Measurements from ENCODE around the gene ZNF740.

DNA sequence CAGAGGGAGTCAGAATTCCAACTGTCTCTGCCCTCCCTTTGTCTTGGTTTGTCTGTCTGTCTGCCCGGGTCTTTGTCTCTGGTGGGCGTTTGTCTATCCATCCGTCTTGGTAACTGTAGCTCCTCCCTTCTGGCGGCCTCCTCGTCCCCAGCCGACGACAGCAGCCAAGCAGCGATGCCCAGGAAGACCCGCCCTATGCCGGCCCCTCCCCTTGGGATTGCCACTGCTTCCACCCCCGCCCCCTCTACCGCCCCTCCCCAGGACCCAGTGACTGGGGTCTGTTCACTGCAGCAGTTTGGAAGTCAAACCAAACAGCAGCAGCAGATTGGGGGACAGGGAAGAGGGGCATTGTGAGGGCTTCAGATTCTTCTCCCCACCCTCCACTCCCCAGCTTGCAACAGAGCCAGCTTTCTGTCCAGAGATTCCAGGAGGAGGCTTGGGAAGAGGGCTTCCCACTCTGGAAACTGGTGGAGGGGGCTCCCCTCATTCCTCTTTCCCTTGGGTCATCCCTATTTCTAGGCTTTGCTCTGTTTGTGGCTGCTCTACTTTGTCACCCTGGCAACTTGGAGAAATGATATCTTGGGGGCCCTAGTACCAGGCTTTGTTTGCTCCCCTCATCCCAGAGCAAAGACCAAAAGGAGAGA is 53.9 kb downstream of the ZNF740 start:
- TF ChIP-seq EZH2phosphoT487 (IDR thresholded peaks at IDR 0.05; ENCODE audit: insufficient read depth, low read depth) (no peak), EZH2 (IDR thresholded peaks at IDR 0.05; ENCODE audit: insufficient read depth, poor library complexity, severe bottlenecking) (no peak)

Measured in GM23248 (cell line).